NCI-H2227 (cell line): ENCODE measurements around the gene NEK6.
"Not testable (repeated sequence)": the region's sequence is repeated elsewhere in the genome, so short reads cannot be mapped to it uniquely, and the experiment has no call there.

Experiments used
- DNase-seq: peaks from one replicate; lab custom pipeline; 2025; ENCODE audit not compliant: unreplicated experiment; lab: John Stamatoyannopoulos, UW

NEK6 gene

GRCh38 chr9:124225945-124226344 lies 31.8 kb upstream of the NEK6 start:
- DNase-seq, result no peak

DNA sequence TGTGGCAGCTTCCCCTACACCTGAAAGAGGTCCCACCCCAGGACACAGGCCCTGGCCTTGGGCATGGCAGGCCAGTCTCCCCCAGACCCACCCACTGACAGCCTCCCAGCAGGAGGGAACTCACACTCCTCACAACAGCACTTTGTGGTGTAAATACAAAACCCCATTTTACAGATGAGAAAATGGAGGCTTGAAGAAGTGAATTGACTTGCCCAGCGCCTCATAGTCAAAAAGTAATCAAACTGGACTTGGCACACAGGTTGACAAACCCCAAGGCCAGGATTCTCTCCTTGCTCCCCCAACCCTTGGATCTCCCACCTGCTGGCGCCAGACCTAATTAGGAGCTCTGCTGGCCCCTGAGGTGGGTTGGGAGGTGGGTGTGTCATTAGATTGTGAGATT lies 29.2 kb upstream of the NEK6 start:
- DNase-seq, result peak; percentile 18

- no peak for DNase-seq
These were observed 26.5 kb upstream of the NEK6 start for GRCh38 chr9:124231095-124231737.

DNA sequence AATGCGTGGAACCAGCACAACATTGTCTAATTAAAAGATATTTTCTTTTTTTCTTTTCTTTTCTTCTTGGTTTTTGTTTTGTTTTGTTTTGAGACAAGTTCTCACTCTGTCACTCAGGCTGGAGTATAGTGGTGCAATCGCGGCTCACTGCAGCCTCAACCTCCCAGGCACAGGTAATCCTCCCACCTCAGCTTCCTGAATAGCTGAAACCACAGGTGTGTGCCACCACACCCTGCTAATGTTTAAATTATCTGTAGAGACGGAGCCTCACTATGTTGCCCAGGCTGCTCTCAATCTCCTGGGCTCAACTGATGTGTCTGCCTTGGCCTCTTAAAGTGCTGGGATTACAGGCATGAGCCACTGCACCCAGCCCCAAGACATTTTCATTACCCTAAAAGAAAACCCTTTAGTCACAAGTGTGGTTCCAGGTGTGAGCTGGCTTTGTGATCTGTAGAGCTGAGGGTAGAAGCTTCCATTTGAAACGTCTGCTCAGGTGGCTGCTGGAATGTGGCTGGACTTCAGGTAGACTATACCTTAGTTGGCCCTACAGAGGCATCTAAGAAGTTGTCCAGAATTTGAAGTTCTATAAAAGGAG lies 19.1 kb upstream of the NEK6 start:
- no peak for DNase-seq

DNA sequence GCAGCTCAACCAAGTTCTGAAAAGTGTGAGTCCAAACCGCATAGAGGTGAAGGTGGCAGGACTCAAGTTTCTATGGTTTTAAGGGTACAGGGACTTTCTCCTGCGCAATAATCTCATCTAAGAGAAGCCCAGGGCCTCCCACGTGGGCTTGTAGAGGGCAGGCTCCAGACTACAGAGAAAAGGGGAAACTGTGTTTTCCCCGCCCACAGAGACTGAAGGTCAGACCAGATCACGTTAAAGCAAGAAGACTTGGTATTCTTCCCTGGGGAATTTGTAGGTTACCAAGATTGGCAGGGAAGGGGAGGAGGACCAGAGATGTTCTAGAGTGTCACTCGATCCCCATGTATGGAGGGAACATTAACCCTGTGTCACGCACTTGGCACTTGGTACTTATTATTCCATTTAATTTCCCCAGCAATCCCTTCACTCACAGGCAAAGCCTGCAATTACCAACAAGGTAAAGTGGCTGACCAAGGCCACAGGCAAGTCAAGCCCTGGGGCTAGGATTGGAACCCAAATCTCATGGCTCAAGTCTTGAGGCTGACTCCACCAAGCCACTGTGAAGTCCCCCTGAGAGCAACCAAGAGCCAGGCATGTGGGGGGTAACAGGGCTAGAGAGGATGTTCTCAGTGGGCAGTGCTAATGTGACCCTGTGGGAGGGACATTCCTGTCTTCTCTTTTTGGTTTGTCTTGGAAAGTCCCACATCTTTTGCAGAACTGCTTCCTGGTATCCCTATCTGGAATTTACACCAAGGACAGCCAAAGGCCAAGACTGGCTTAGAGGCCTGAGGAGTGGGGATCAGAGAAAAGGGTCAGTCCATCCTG lies 18.3 kb upstream of the NEK6 start:
- DNase-seq, result no peak

DNA sequence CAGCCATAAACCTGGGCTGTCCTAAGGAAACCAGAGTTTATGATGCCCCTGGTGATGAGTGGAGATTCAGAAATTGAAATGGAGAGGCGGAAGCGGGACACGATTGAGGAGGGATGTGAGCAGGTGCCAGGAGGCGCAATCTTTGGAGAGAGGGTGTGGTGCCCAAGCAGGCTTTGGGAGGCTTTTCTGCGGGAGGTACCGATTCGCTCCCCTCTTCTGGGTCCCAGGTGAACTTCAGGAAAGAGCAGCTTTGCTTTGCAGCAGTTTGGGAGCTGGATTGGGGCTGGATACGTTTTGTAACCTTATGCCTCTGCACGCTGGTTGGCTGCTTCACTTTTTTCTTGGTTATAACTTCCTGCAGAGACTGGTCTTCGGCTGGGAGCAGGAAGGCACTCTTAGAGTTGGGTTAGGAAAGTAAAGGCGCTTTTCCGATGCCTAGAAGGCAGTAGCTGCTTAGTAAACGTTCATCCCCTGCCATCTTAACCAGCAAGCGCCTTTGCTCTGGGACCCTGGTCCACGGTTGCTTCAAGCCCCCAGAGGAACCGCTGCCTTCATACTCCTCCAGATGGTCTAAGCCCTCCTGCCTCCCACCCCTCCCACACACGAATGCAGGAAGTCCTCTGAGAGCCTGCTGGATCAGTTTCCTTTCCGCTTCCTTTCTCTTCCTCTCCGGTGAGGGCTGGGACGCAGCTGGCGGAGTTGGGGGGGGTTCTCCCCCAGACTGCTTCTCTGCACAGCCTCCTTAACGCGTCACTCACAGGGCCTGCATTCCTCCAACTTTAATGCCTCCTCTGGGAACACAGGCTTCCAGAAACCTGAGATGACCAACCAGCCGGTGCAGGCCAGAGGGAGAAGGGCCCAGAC lies 15.2 kb upstream of the NEK6 start:
- DNase-seq, result no peak

- not testable (repeated sequence) for DNase-seq
These were observed 10.4 kb upstream of the NEK6 start for GRCh38 chr9:124247393-124247792.

- DNase-seq, result no peak
These were observed 9.7 kb upstream of the NEK6 start for GRCh38 chr9:124248066-124248465.

GRCh38 chr9:124248960-124249359 lies 8.8 kb upstream of the NEK6 start:
- DNase-seq, result no peak

GRCh38 chr9:124251204-124251603 lies 6.5 kb upstream of the NEK6 start:
- no peak for DNase-seq

DNA sequence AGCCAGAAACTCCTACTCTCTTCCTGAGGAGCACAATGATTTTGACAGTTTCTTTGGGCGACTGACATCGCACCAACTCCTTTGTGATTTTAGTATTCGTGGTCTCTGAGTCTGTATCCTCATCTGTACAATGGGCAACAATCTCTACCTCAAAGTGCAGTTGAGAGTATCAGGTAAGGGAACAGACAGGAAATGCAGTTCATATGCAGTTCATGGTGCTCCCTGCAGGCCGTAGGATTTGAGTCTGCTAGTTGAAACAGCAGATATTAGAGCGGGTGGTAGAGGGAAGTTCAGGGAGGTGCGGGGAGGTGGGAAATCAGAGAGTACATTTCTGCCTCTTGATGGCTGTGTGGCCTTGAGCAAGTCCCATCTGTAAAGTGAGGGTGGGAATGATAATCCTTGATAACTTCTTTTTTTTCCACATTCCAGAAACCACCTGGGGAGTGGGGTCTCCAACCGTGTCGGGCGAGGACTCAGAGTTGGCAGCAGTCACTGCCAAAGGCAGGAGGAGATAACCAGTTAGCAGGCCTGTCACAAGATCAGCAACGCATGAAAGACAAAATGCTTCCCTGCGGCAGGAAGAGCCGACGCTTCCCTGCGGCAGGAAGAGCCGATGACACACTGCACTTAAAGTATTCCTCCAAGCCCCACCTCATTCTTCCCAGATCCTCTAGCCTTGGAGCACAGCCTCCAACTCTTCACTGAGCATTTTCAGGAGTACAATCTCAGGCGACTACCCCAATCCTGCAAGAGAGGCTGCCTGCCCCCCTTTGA lies 6.0 kb upstream of the NEK6 start:
- no peak for DNase-seq

DNA sequence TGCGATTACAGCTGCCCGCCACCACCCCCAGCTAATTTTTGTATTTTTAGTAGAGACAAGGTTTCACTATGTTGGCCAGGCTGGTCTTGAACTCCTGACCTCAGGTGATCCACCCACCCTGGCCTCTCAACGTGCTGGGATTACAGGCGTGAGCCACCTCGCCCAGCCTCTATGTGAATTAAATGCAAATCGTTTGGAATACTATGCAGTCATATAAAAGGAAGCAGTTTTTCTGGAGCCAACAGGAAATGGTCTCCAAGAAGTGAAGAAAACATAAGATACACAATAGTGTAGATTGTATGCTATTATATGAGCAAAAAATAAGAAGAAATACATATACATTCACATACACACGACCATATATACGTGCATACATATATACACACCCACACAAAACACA lies 4.9 kb upstream of the NEK6 start:
- not testable (repeated sequence) for DNase-seq

GRCh38 chr9:124254261-124254682 lies 3.5 kb upstream of the NEK6 start:
- no peak for DNase-seq

DNA sequence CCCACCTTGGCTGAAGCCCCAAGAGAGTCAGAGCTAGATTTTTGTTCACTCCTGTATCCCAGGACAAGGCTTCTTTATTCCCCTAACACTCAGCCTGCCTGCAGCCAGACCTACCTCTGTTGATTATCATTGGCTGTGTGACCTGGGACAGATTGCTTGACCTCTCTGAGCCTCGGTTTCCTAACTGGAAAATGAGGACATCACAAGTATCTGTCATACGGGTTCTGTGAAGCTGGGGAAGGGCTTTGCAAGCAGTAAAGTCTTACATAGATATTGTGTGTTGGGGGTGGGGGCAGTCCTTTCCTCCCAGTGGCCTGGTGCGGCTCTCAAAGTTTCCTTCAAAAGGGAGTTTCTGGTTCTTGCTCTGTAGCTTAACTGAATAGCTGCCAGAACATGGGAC lies 2.5 kb upstream of the NEK6 start:
- DNase-seq, result no peak

- no peak for DNase-seq
These were observed 1.2 kb upstream of the NEK6 start for GRCh38 chr9:124256517-124257069.

DNA sequence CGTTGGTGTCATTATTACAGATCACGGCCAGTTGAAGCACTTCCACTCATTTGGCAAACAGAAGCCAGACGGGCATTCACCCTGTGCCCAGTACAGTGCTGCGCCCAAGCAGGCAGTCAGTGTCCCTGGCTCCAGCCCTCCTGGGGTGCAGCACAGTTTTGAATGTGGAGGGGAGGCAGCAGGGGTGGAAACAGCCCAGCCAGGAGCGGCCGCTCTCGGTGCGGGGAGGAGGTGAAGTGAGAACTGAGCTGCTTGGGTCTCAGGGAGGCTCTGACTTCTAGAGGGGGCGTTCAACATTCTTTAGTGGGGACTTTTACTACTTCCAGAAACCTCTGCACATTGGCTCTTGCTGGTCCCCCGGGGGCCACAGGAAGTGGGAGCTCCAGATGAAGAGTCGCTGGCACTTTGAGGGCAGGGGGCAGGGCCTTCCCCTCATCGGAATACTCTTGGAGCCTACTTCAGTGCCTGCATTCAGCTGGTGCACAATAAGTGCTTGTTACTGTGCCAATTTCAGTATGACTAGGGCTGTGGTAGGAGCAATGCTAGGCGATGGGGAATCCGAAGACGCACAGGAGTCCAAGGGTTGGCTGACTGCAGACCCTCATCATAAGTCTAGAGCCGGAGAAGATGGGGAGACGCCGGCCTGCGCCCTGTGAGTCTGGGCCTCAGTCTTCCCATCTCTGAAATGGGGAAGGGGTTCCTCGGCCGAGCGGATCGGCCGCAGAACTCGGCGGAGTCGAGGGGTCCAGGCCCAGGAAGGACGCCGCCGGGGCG lies 492 bp upstream of the NEK6 start:
- no peak for DNase-seq

- no peak for DNase-seq
These were observed 933 bp downstream of the NEK6 start for GRCh38 chr9:124258607-124259157.

DNA sequence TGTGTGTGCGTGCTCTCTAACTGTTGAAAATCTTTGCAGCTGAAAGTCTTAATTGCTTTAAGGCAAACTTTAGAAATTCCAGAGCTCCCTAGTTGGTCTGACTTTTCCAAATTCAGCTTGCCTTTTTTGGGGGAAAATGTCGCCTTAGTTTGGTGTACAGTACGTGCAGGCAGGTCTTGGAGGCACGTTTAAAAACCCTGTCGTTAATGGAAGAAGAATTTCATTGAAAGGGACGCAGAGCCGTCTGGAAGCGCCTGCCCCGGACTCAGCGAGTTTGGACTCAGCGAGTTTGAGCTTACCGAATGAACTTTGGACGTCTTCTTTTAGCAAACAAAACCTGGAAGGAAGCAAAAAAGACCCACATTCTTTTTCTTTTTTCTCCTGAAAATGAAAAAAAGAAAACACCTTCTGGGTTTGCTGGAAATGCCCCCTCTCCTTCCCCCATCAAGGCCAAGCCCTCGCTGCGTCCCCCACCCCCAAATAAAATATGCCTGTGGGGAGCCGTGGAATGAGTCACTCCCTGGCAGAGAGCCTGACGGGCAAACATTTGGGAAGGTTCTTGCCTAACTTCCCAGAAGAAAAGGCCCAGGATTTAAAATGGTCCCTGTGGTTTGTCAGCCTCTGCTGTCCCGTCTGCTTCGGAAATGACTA lies 1.5 kb downstream of the NEK6 start:
- DNase-seq, result no peak
